OCI-LY3 (cell line): ENCODE data around the gene SPINT2.

Experiments used
- EZH2phosphoT487 ChIP-seq: fragments of 200-600 bp; shearing (Covaris generic); IDR thresholded peaks from 2 replicates; pipeline ENCODE4 v1.6.1; 2018; ENCODE audit warnings: antibody characterized with exemption, mixed run types, low read depth
- TF ChIP-seq, protein P1 (sequence below): fragments of 200-600, 300-600 bp; sonication (generic); IDR thresholded peaks from 2 replicates; pipeline ENCODE4 v1.5.1; 2014; ENCODE audit warnings: antibody characterized with exemption, low read length, low read depth

DNA sequence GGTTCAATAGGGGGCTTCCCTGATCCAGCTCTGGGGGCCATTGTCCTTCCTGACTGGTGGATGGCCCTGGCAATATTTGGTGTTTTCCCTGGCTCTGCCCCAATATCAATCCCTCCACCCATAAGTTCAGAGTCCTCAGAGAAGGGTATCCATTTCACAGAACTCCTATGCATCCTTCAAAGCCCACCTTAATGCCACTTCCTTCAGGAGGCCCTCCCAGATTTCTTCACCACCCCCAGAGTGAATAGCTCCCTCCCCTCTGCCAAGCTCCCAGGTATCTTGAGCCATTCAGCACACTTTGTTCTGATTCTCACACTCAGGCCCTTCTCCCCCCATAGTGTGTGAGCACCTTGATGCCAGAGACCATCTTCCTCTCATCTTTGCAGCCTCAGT lies 13.9 kb upstream of the SPINT2 start:
- TF ChIP-seq, protein P1, sequence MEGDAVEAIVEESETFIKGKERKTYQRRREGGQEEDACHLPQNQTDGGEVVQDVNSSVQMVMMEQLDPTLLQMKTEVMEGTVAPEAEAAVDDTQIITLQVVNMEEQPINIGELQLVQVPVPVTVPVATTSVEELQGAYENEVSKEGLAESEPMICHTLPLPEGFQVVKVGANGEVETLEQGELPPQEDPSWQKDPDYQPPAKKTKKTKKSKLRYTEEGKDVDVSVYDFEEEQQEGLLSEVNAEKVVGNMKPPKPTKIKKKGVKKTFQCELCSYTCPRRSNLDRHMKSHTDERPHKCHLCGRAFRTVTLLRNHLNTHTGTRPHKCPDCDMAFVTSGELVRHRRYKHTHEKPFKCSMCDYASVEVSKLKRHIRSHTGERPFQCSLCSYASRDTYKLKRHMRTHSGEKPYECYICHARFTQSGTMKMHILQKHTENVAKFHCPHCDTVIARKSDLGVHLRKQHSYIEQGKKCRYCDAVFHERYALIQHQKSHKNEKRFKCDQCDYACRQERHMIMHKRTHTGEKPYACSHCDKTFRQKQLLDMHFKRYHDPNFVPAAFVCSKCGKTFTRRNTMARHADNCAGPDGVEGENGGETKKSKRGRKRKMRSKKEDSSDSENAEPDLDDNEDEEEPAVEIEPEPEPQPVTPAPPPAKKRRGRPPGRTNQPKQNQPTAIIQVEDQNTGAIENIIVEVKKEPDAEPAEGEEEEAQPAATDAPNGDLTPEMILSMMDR: no peak
- no peak for TF ChIP-seq EZH2phosphoT487
